ENCODE data around the gene DDX27.

GRCh38 chr20:49261173-49261572 is 42.0 kb downstream of the DDX27 start:
- TF ChIP-seq CTCF (conservative IDR thresholded peaks at IDR 0.05; ENCODE audit: low read length) = no peak
- TF ChIP-seq EZH2phosphoT487 (IDR thresholded peaks at IDR 0.05; ENCODE audit: borderline replicate concordance) = no peak
